ENCODE data around the gene SCO1.
"Not testable (repeated sequence)": the region's sequence is repeated elsewhere in the genome, so short reads cannot be mapped to it uniquely, and the experiment has no call there.

Gene SCO1

DNA sequence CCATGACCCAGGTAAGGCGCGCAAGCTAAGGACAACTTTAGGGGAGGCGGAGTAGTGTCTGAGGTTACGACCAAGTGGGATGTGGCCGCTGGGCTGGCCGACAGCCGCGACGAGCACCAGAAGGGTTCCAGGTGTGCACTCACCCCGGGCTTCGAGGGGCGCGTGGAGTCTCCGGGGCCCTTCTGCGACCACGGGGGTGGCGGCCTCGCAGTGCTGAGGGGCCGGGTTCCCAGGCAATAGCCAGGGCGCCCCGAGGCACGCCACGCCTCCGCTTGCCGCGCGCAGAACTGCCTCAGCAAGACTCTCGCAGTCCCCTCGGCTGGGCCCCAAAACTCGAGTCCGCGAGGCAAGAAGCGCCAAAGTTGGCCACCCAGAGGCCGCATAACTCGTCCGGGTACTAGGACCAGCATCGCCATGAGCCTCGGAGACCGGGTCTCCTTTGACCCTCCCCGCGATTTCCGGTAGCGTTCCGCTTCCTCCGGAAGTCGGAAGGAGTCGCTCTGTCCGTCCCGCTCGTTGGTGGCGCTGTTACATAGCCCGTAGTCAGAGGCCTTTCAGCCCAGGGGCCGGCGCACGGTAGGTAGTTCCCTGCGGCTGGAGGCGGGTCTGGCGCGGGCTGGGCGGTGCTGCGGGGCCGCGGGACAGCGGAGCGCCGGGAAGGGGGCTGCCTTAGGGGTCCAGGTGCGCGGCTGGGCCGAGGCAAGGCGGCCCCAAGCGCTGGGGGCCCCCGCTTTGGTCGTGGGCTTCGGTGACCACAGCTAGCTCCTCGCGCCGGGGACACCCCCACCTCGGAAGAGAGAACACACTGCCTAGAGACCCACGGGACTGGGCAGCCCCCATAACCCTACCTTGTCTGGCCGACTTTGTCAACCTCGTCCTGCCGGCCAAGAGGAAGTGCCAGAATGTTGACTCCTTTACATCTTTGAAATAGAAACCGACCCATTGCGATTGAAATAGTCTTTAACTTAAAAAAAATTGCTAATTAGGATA is at the start of gene SCO1, which contains the start of gene ADPRM:
Gene SCO1 (minus strand): TSS at position 442 of the 990 bp plus-strand sequence. CDS start 26 bp downstream, at position 416.
Gene ADPRM (plus strand): TSS at position 503 of the 990 bp plus-strand sequence. CDS start 7,333 bp downstream, outside the sequence.
- DNase-seq (ENCODE audit: low read depth in 2 of 2) = peak; percentile 86

DNA sequence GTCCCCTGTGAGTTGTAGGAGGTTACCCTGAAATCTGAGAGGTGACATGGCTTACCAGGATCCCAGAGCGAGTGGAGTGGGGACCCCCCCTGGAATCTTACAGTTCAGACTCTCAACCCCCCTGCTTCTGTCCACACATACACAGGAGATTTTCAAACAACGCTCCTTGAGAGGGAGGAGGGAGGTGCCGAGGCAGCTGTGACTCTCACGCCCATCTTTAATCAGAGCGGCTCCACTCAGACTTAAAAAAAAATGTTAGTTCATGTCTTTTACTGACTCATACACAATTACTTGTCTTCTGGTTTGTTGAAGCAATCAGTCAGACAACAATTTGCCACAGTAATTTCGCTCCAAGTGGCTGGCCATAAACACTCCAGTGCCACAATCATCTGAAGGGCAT is 47.9 kb upstream of the SCO1 start:
- DNase-seq (ENCODE audit: low read depth in 2 of 2) = no peak

DNA sequence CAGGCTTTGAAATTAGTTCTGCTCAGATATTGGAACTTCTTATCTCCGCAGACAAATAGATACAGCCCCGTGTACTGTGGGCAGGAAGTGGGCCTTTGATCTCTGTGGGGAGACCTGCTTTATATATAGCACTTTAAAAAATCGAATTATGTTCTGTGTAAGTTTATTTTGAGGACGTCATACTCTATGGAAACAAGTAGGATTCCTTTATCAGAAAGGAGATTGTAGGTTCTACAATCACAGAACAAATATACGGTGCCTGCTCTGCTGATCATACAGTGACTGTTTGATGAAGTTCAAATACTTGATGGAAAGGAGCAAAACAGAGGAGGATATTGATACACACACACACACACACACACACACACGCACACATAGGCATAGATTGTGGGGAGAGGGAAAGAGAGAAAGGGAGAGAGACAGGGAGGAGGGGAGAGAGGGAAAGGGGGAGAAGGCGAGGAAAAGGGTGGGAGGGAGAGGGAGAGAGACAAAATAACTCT is 47.2 kb upstream of the SCO1 start:
- DNase-seq (ENCODE audit: low read depth in 2 of 2) = no peak

DNA sequence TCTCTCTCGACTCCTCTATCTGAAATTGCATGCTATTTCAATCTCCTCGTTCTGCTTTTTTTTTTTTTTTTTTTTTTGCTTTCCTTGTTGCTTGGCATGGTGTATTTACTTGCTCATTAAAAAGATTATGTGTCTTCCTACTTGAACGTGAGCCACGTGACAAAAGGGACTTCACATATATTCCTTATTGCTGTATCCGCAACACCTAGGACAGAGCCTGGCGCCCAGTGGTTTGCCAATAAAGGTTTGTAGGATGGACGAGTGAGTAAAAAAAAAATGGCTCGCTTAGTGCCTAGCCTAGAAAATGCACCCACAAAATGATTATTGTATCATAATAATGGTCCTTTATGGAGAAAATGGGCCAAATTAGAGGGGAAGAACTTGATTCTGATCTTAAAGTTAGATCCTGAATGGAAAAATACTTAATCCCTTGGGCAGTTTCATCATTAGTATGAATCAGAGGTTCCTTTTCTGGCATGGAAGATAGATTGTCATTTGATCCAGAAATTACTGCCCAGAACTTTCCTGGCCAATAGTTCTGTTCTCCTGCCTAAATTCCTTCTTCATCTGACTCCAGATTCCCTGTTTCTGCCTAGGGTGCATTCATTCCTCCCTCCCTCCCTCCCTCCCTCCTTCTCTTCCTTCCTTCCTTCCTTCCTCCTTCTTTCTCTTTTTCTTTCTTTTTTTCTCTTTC is 46.1 kb upstream of the SCO1 start:
- no peak for DNase-seq (ENCODE audit: low read depth in 2 of 2)

DNA sequence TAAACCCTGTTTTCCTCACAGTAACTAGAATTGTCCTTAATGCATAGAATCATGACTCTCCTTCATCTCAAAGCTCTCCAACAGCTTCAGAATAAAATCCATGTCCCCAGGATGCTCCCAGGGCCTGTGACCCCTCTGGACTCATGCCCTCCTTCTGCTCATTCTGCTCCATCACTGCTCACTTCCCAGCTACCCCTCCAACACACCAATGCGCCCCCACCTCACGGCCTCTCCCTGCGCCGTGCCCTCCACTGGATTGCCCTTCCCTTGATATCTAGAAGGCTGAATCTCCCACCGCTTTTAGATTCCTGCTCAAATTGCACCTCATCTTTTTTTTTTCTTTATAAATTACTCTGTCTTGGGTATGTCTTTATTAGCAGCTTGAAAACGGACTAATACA is 45.1 kb upstream of the SCO1 start:
- DNase-seq (ENCODE audit: low read depth in 2 of 2) = no peak

DNA sequence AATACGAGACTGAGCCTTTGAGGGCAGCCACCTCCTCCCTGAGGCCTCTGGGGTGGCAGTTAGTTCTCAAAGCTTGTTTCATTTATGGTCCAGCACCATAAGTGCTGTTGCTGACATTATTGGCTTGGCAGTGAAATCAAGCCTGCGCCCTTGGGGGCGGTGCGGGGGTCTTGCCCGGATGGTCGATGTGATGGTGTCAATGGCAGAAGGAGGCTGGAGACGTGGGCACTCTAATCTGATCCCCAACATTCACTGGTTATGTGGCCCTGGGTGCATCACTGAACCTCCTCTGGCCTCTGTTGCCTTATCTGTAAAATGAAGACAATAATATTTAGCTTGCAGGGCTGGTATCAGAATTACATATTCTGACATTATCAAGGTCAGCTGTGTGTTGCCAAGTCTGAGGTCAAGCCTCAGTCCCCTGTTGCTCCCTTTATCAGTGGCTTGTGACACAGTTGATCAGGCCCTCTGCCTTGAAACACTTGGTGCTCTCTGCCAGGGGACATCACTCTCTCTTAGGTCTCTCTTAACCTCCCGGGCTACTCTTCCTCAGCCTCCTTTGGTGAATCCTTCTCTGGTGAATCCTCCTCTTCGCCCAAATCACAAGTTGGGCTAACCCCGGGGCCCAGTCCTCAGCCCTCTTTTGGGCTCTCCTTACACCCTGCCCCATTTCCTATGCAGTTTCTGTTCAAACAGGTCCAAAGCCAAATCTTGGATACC is 44.2 kb upstream of the SCO1 start:
- DNase-seq (ENCODE audit: low read depth in 2 of 2) = no peak

DNA sequence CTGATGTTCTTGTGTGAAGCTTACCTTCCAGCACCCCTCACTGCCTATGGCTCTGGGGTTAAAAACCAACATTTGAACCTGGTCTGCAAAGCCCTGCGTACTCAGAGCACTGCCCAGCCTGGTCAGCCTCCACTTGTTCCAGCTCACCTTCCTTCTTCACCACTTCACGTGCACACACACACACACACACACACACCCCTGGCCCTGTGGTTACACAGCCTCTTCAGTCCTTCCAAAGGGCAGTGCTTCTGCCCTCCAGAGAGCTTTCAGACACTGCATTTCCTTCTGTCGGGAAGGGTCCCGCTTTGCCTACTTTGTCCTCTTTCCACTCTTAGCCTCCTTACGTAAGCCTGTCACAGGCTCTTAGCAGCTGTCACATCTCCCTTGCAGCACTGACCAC is 42.1 kb upstream of the SCO1 start:
- DNase-seq (ENCODE audit: low read depth in 2 of 2) = no peak

DNA sequence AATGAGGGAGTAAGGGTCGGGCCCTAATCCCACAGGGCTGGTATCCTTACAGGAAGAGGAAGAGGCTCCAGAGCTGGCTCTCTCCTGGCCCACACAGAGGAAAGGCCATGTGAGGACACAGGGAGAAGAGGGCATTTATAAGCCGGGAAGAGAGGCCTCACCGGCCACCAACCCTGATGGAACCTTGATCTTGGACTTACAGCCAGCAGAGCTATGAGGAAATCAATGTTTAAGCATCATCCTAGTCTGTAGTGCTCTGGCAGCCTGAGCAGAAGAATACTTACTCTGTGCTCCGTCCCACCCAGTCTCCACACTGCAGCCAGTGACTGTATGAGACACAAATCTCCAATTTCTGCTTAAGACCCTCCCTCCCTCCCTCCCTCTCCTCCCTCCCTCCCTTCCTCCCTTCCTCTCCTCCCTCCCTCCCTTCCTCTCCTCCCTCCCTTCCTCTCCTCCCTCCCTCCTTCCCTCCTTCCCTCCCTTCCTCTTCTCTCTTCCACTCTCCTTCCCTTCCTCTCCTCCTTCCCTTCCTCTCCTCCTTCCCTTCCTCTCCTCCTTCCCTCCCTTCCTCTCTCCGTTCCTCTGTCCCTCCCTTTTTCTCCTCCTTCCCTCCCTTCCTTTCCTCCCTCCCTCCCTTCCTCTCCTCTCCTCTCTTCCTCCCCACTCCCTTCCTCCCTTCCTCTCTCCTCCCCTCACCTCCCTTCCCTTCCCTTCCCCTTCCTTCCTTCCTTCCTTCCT is 41.4 kb upstream of the SCO1 start:
- DNase-seq (ENCODE audit: low read depth in 2 of 2) = no peak

DNA sequence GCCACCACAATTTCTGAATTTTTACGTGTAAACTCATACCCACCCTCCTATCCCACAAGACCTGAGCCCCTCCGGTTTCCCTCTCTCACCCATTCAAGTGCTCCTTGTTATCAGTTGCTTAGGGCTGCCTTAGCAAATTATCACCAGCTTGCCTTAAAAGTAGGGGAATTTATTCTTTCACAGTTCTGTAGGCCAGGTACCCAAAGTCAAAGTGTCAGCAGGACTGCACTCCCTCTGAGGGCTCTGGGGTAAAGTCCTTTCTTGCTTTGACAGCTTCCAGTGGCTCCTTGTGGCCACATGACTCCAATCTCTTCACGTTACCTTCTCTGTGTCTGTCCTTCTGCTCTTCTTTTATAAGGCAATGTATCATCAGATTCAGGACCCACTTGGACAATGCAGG is 40.4 kb upstream of the SCO1 start:
- DNase-seq (ENCODE audit: low read depth in 2 of 2) = no peak

DNA sequence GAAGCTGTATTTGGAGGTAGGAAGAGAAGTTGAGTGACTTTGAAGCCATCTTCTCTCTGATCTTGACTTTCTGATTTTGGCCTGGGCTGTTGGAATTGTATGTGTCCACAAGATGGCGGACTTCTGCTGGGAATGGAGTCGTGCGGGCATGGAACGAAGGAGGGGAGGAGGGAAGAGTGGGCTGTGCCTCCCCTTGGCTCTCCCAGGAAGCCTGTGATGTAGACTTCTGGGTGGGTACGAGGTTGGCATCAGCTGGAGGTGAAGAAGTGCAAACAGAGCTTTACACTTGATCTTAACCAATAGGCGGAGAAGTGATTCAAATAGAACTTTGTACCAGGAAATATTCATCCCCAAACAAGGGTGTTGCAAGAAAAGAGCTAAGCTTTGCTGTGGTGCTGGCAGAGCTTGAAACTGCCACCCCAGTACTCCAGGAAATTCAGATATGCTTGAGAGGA is 39.9 kb upstream of the SCO1 start:
- no peak for DNase-seq (ENCODE audit: low read depth in 2 of 2)

DNA sequence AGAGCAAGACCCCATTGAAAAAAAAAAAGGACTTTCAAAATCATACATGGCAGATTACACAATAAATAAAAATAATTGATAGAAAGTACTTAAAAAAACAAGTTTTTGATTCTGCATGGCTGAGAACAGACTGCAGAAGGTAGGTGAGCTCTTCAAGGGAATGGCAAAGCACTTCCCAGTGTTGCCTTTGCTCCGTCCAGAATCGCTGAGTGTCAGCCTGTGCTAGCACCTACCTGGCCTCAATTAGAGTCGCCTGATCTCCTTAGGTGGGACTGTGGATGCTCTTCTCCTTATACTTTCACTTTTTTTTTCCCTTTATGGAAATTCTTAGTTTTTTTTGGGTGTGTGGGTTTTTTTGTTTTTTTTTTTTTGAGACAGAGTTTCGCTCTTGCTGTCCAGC is 38.5 kb upstream of the SCO1 start:
- no peak for DNase-seq (ENCODE audit: low read depth in 2 of 2)

DNA sequence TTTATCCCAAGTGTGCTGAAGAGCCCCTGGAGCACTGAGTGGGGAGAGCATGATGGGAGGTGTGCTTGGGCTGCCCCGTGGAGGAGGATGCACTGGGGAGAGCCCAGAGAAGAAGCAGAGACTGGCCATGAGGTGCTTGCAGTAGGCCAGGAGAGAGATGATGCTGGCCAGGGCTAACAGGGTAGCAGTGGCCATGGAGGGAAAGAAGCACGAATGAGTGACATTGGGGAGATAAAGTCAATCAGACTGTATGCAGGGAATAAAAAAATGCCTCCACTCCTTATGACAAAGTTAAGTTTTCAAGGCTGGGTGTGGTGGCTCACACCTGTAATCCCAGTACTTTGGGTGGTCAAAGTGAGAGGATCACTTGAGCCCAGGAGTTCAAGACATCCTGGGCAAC is 37.9 kb upstream of the SCO1 start:
- no peak for DNase-seq (ENCODE audit: low read depth in 2 of 2)

DNA sequence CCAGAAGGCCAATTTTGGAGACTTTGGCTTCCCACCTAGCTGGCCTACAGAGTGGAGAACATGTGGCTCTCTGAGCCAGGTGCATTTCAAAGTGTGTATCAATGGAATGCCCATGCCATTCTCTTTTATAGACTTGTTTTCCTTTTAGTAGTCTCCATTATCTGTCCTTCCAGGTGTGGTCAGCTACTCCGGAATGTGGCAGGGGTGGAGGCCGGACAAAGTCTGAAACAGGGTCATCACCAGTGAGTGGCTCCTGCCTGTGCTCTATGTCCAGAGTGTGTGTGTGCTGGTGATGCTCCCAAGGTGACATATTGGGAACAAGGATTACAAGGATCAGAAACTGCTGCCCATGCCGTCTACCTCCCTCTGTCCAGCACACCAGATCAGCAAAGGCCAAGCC is 36.3 kb upstream of the SCO1 start:
- no peak for DNase-seq (ENCODE audit: low read depth in 2 of 2)

DNA sequence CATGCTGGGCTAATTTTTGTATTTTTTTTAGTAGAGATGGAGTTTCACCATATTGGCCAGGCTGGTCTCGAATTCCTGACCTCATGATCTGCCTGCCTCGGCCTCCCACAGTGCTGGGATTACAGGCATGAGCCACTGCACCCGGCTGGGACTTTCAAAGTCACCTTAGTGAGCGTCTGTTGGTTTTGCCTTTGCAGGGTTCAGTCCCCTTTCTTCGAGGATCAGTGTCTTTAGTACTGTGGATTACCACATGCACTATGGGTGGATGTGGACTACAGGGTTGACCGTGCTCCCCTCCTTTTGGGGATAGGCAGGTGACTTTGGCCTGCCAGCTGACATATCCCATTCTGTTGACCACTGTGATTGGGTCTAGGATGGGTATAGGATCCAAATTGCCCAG is 34.8 kb upstream of the SCO1 start:
- not testable (repeated sequence) for DNase-seq (ENCODE audit: low read depth in 2 of 2)

DNA sequence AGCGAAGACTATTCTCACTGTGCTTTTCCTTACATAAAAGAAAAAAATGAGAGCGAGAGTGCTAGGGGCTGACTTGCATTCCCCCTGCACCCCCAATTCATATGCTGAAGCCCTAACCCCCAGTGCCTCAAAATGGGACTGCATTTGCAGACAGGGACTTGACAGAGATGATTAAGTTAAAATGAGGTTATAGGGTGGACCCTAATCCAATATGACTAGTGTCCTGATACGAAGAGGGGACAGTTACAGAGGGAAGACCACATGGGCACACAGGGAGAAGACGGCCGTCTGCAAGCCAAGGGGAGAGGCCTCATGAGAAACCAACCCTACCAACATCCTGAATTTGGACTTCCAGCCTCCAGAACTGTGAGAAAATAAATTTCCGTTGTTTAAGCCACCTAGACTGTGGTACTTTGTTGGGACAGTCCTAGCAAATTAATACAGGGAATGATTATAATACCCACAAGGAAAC is 34.1 kb upstream of the SCO1 start:
- DNase-seq (ENCODE audit: low read depth in 2 of 2) = no peak

DNA sequence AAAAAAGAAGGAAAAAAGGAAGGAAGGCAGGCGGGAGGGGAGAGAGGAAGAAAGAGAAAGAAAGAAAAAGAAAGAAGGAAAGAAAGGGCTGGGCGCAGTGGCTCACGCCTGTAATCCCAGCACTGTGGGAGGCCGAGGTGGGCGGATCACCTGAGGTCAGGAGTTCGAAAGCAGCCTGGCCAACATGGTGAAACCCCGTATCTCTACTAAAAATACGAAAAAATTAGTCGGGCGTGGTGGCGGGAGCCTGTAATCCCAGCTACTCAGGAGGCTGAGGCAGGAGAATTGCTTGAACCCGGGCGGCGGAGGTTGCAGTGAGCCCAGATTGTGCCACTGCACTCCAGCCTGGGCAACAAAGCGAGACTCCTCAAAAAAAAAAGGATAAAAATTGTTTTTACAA is 32.9 kb upstream of the SCO1 start:
- not testable (repeated sequence) for DNase-seq (ENCODE audit: low read depth in 2 of 2)

DNA sequence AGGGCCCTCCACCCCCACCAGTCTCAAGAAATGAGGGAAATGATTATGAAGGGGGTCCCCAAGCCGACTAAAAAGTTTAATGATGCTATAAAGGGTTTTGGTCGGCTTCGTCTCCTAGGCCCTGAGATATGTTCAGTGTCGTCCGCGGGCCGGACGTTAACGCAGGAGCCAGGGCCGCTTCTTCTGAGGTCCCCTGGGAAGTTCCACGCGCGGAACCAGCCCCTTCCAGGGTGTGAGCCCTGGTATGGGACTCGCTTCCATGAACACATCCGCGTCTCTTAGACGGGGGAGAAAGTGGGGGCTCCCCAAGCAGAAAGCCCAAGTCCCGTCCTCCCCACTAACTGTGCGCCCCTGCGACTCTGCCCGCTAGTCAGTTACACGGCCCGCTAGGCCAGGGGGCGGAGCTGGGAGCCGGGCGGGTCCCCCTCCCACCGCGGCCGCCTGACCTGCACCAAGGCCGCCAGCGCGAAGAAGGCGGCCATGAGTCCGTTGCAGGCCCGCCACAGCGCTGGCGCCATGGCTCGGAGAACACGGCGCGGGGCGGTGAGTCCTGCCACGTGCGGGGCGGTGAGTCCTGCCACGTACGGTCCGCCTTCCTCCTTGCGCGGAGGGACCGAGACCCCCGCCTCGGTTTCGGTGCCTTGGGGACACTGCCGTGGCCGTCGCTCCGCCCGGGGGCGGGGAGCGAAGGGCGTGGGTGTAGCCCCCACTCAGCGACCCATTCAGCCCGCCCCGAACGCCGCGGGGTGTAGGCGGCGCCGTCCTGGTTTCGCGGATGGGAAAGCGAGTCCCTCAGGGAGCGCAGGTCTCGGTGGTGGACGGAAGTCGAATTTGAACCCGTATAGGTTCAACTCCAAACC is 32.2 kb upstream of the SCO1 start, which contains the start of gene TMEM220:
Gene TMEM220 (minus strand): TSS at position 690 of the 860 bp plus-strand sequence. CDS start 172 bp downstream, at position 518.
- peak in 1 of 2 donors; percentile 30 for DNase-seq (ENCODE audit: low read depth in 2 of 2)

DNA sequence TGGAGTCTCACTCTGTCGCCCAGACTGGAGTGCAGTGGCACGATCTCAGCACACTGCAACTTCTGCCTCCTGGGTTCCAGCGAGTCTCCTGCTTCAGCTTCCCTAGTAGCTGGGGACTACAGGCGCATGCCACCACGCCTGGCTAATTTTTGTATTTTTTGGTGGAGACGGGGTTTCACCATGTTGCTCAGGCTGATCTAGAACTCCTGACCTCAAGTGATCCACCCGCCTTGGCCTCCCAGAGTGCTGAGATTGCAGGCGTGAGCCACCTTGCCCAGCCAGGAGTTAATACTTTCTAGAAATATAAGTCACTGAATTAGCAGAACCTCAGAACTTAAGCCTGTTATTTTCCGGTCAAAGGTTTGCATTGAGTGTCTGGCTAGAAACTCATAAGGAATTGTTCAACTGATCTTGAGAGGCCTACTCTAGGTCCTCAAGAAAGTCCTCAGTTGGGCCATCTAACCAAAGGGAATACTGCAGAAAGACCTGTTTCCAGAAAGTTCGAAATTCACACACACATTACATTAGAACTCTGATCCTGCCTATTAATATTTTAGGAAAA is 31.1 kb upstream of the SCO1 start:
- DNase-seq (ENCODE audit: low read depth in 2 of 2) = no peak

DNA sequence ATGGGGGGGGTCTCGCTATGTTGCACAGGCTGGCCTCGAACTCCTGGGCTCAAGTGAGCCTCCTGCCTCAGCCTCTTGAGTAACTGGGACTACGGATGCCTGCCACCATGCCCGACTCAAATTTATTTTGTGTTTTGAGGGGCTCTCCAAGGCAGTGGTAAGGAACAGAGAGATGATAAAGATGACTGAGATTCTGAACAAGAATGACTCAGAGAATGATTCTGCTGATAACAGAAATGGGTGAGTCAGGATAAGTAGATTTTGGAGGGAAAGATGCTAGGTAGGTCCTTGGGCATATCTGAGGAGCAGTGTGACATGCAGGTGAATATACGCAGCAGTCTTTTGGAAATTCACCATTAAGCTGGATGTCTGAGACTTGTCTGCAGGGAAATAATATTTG is 29.9 kb upstream of the SCO1 start:
- DNase-seq (ENCODE audit: low read depth in 2 of 2) = no peak

DNA sequence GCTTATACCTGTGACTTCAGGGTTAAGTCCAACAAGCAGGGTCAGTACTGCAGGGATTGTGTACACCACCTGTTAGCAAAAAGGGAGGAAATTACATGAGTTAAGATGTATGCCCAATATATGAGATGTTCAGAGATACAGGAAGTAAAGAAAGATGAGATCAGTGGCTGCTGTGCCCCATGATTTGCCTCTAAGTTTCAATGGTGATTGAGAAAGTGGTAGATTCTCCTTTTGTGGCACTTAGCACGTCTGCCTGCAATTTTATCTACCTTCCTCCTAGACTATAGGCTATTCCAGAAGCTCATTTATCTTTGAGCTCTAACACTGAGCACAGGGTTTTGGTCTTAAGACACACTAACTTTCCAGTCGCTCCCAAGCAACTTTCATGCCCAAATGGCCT is 28.9 kb upstream of the SCO1 start:
- DNase-seq (ENCODE audit: low read depth in 2 of 2) = no peak
